Endothelial cell of hepatic sinusoid (primary cell): Measurements from ENCODE around the gene IL1F10.
"Not testable (repeated sequence)": the region's sequence is repeated elsewhere in the genome, so short reads cannot be mapped to it uniquely, and the experiment has no call there.

Experiments used
- in situ Hi-C: cut with HindIII; loops from 2 replicates; pipeline ENCODE4 v1.10.0; 2017; ENCODE audit warnings: low sequenced_read_pairs

Gene IL1F10

GRCh38 chr2:113079131-113079530 is 11.4 kb downstream of the IL1F10 start:
- in situ Hi-C loops: no loop called here

- in situ Hi-C loops: no loop called here
Observed at GRCh38 chr2:113080134-113080533, 12.4 kb downstream of the IL1F10 start.

GRCh38 chr2:113081488-113082210 is 13.9 kb downstream of the IL1F10 start:
- in situ Hi-C loops: no loop called here

GRCh38 chr2:113083296-113083695 is 15.5 kb downstream of the IL1F10 start:
- in situ Hi-C loops: no loop called here

GRCh38 chr2:113084249-113085000 is 16.7 kb downstream of the IL1F10 start:
- in situ Hi-C loops: no loop called here

- in situ Hi-C loops: no loop called here
Observed at GRCh38 chr2:113085542-113085941, 17.8 kb downstream of the IL1F10 start.

GRCh38 chr2:113088213-113088992 is 20.6 kb downstream of the IL1F10 start:
- in situ Hi-C loops: no loop called here

GRCh38 chr2:113089916-113090315 is 22.1 kb downstream of the IL1F10 start:
- in situ Hi-C loops: no loop called here

GRCh38 chr2:113091231-113091896 is 23.6 kb downstream of the IL1F10 start:
- in situ Hi-C loops: no loop called here

- in situ Hi-C loops: no loop called here
Observed at GRCh38 chr2:113092864-113093612, 25.3 kb downstream of the IL1F10 start.

GRCh38 chr2:113093613-113093977 is 25.8 kb downstream of the IL1F10 start:
- in situ Hi-C loops: no loop called here

- in situ Hi-C loops: not testable (repeated sequence)
Observed at GRCh38 chr2:113096306-113096705, 28.5 kb downstream of the IL1F10 start.

- in situ Hi-C loops: not testable (repeated sequence)
Observed at GRCh38 chr2:113096842-113097618, 29.3 kb downstream of the IL1F10 start.

GRCh38 chr2:113098041-113098440 is 30.3 kb downstream of the IL1F10 start:
- in situ Hi-C loops: no loop called here

- in situ Hi-C loops: no loop called here
Observed at GRCh38 chr2:113098532-113098931, 30.8 kb downstream of the IL1F10 start.

- in situ Hi-C loops: no loop called here
Observed at GRCh38 chr2:113102133-113102532, 34.4 kb downstream of the IL1F10 start.

- in situ Hi-C loops: no loop called here
Observed at GRCh38 chr2:113103277-113103676, 35.5 kb downstream of the IL1F10 start.

- in situ Hi-C loops: no loop called here
Observed at GRCh38 chr2:113104054-113104611, 36.4 kb downstream of the IL1F10 start.

- in situ Hi-C loops: no loop called here
Observed at GRCh38 chr2:113105047-113105785, 37.4 kb downstream of the IL1F10 start.
